IMR-90 (cell line): Measurements from ENCODE around the gene TMEM233. TPM values are rescaled to one million over a fixed set of nuclear protein-coding genes. Genes with fewer than 3 reads are reported as not detected.

Experiments
- ATAC-seq: fragments of 200-7000 bp; cut with Tn5 transposase; 2 replicates; pipeline ENCODE4 v1.9.1; 2020; ENCODE audit warnings: low read depth, mild to moderate bottlenecking, moderate library complexity
- BruUV-seq: library from RNA; stranded (reverse); fragments of 400-500 nt; replicated peaks from 2 replicates; lab custom pipeline; 2021; lab: Mats Ljungman, UMichigan
- CTCF ChIA-PET: fragments of 300-600 bp; formaldehyde crosslinking; extraction: SDS; loops from one replicate; lab custom pipeline; 2021; ENCODE audit warnings: antibody characterized with exemption; lab: Yijun Ruan, JAX
- POLR2A ChIA-PET: fragments of 300-600 bp; sonication (Branson Sonifier 250); formaldehyde crosslinking; loops from one replicate; lab custom pipeline; 2022; ENCODE audit warnings: antibody characterized with exemption; ENCODE audit not compliant: unreplicated experiment; lab: Charles Lee
- DNase-seq: peaks from one replicate; pipeline ENCODE4 v3.0.0; 2013
- H2AFZ ChIP-seq: replicated peaks from 2 replicates; pipeline ENCODE3; 2013; ENCODE audit warnings: low read length, mild to moderate bottlenecking; ENCODE audit not compliant: poor library complexity
- H2AK5ac ChIP-seq: 2 replicates; pipeline ENCODE4 v1.6.1; 2013; ENCODE audit warnings: low read depth, low read length, inconsistent platforms
- H2AK9ac ChIP-seq: replicated peaks from 2 replicates; pipeline ENCODE3; 2013; ENCODE audit warnings: mild to moderate bottlenecking, low read depth, low read length, moderate library complexity; ENCODE audit not compliant: poor library complexity
- H2BK120ac ChIP-seq: 2 replicates; pipeline ENCODE4 v1.6.1; 2013; ENCODE audit warnings: low read depth, low read length, inconsistent platforms
- H2BK15ac ChIP-seq: 3 replicates; pipeline ENCODE4 v1.6.1; 2013; ENCODE audit warnings: low read depth, low read length, inconsistent platforms
- H2BK20ac ChIP-seq: 2 replicates; pipeline ENCODE4 v1.6.1; 2013; ENCODE audit warnings: low read depth, mild to moderate bottlenecking, inconsistent platforms, low read length, moderate library complexity
- H2BK5ac ChIP-seq: 2 replicates; pipeline ENCODE4 v1.6.1; 2013; ENCODE audit warnings: mild to moderate bottlenecking, low read depth, low read length, inconsistent platforms; ENCODE audit not compliant: poor library complexity, severe bottlenecking
- H3K14ac ChIP-seq: replicated peaks from 2 replicates; pipeline ENCODE4 v1.6.1; 2013; ENCODE audit warnings: low read depth, low read length, inconsistent platforms
- H3K18ac ChIP-seq: 2 replicates; pipeline ENCODE4 v1.6.1; 2013; ENCODE audit warnings: low read depth, low read length, control low read depth
- H3K23ac ChIP-seq: 2 replicates; pipeline ENCODE4 v1.6.1; 2013; ENCODE audit warnings: low read depth, low read length, inconsistent platforms
- H3K27ac ChIP-seq: 2 replicates; pipeline ENCODE4 v1.5.1; 2013; ENCODE audit warnings: mild to moderate bottlenecking, control low read depth, low read length; ENCODE audit not compliant: insufficient read depth
- H3K27me3 ChIP-seq: 2 replicates; pipeline ENCODE4 v1.6.1; 2013; ENCODE audit warnings: low read length; ENCODE audit not compliant: control insufficient read depth, insufficient read depth
- H3K36me3 ChIP-seq: 2 replicates; pipeline ENCODE4 v1.6.1; 2013; ENCODE audit warnings: low read length, mixed read lengths; ENCODE audit not compliant: control insufficient read depth, insufficient read depth
- H3K4ac ChIP-seq: 2 replicates; pipeline ENCODE4 v1.6.1; 2013; ENCODE audit warnings: low read depth, low read length, inconsistent platforms
- H3K4me1 ChIP-seq: 2 replicates; pipeline ENCODE4 v1.6.1; 2013; ENCODE audit warnings: low read length, mixed read lengths; ENCODE audit not compliant: control insufficient read depth, insufficient read depth
- H3K4me2 ChIP-seq: 2 replicates; pipeline ENCODE4 v1.6.1; 2013; ENCODE audit warnings: low read depth, mild to moderate bottlenecking, control low read depth, low read length, moderate library complexity
- H3K4me3 ChIP-seq: 2 replicates; pipeline ENCODE4 v1.5.1; 2013; ENCODE audit warnings: low read depth, mild to moderate bottlenecking, control low read depth, low read length, moderate library complexity; ENCODE audit not compliant: insufficient read depth
- H3K56ac ChIP-seq: 2 replicates; pipeline ENCODE4 v1.6.1; 2013; ENCODE audit warnings: low read length, inconsistent platforms; ENCODE audit not compliant: insufficient read depth; ENCODE audit errors: extremely low read depth
- H3K79me1 ChIP-seq, 2 experiments: 2 replicates each; pipeline ENCODE4 v1.6.1; 2013; ENCODE audit warnings: low read length in 2 of 2, inconsistent platforms in 1 of 2, low read depth in 1 of 2
- H3K9ac ChIP-seq: 2 replicates; pipeline ENCODE4 v1.6.1; 2013; ENCODE audit warnings: low read depth, low read length, control low read depth
- H3K9me1 ChIP-seq: 2 replicates; pipeline ENCODE4 v1.6.1; 2013; ENCODE audit warnings: low read length, inconsistent platforms; ENCODE audit not compliant: insufficient read depth
- H3K9me3 ChIP-seq: 2 replicates; pipeline ENCODE4 v1.6.1; 2013; ENCODE audit warnings: low read length; ENCODE audit not compliant: control insufficient read depth, insufficient read depth
- H4K20me1 ChIP-seq: 2 replicates; pipeline ENCODE4 v1.6.1; 2013; ENCODE audit warnings: low read length, inconsistent platforms; ENCODE audit not compliant: insufficient read depth
- H4K5ac ChIP-seq: 2 replicates; pipeline ENCODE4 v1.6.1; 2013; ENCODE audit warnings: mild to moderate bottlenecking, low read depth, low read length, control low read depth
- H4K8ac ChIP-seq, 2 experiments: 2 replicates each; pipeline ENCODE4 v1.6.1; 2013; ENCODE audit warnings: low read depth in 2 of 2, low read length in 2 of 2, control low read depth in 1 of 2, inconsistent platforms in 1 of 2
- H4K91ac ChIP-seq: 2 replicates; pipeline ENCODE4 v1.6.1; 2013; ENCODE audit warnings: low read depth, low read length, inconsistent platforms; ENCODE audit not compliant: insufficient read depth
- BHLHE40 ChIP-seq: fragments of 150-350 bp; IDR thresholded peaks from 2 replicates; pipeline ENCODE4 v1.6.1; 2016; ENCODE audit warnings: mild to moderate bottlenecking, low read depth, low read length
- CEBPB ChIP-seq: IDR thresholded peaks from 2 replicates; pipeline ENCODE4 v1.6.1; 2012; ENCODE audit warnings: low read depth, low read length, improper control_type of control experiment
- CHD1 ChIP-seq: IDR thresholded peaks from 2 replicates; pipeline ENCODE4 v1.6.1; 2012; ENCODE audit warnings: low read depth, low read length, improper control_type of control experiment
- ELK1 ChIP-seq: fragments of 150-350 bp; IDR thresholded peaks from 2 replicates; pipeline ENCODE4 v1.6.1; 2016; ENCODE audit warnings: low read depth, mild to moderate bottlenecking, low read length, moderate library complexity, borderline replicate concordance
- FOS ChIP-seq: fragments of 150-350 bp; IDR thresholded peaks from 2 replicates; pipeline ENCODE4 v1.6.1; 2016; ENCODE audit warnings: low read depth, low read length
- MAFK ChIP-seq: IDR thresholded peaks from 2 replicates; pipeline ENCODE4 v1.6.1; 2012; ENCODE audit warnings: low read depth, low read length, improper control_type of control experiment
- MAZ ChIP-seq: IDR thresholded peaks from 2 replicates; pipeline ENCODE4 v1.6.1; 2012; ENCODE audit warnings: low read depth, mild to moderate bottlenecking, low read length, improper control_type of control experiment, moderate library complexity, borderline replicate concordance
- MXI1 ChIP-seq: IDR thresholded peaks from 2 replicates; pipeline ENCODE4 v1.6.1; 2012; ENCODE audit warnings: low read depth, mild to moderate bottlenecking, low read length, moderate library complexity, borderline replicate concordance
- NFE2L2 ChIP-seq: fragments of 150-350 bp; IDR thresholded peaks from 2 replicates; pipeline ENCODE4 v1.6.1; 2016; ENCODE audit warnings: low read depth, mild to moderate bottlenecking, low read length
- POLR2A ChIP-seq: IDR thresholded peaks from 2 replicates; pipeline ENCODE4 v1.6.1; 2012; ENCODE audit warnings: mild to moderate bottlenecking, low read depth, low read length
- RAD21 ChIP-seq: IDR thresholded peaks from 2 replicates; pipeline ENCODE4 v1.6.1; 2012; ENCODE audit warnings: low read length, improper control_type of control experiment
- RCOR1 ChIP-seq: IDR thresholded peaks from 2 replicates; pipeline ENCODE4 v1.6.1; 2012; ENCODE audit warnings: mild to moderate bottlenecking, low read length, improper control_type of control experiment; ENCODE audit not compliant: insufficient replicate concordance
- RFX5 ChIP-seq: IDR thresholded peaks from 2 replicates; pipeline ENCODE4 v1.8.0; 2012; ENCODE audit warnings: low read depth, mild to moderate bottlenecking, low read length, moderate library complexity
- SMC3 ChIP-seq: fragments of 150-350 bp; IDR thresholded peaks from 2 replicates; pipeline ENCODE4 v1.6.1; 2016; ENCODE audit warnings: low read depth, mild to moderate bottlenecking, antibody characterized with exemption, low read length, moderate library complexity
- USF2 ChIP-seq: fragments of 150-350 bp; IDR thresholded peaks from 2 replicates; pipeline ENCODE4 v1.6.1; 2017; ENCODE audit warnings: mild to moderate bottlenecking, antibody characterized with exemption, low read length, low read depth
- WGBS, 2 experiments: methylation state at CpG; one replicate each; pipeline versions ENCODE4 v1.1.5 to v1.1.7; 2013; ENCODE audit warnings: missing lambda C conversion rate in 2 of 2; ENCODE audit not compliant: insufficient read length in 1 of 2; ENCODE audit errors: extremely low coverage in 2 of 2; 5-methylcytosine and 5-hydroxymethylcytosine counted together
- dilution Hi-C: fragments of 300-500 bp; cut with HindIII; formaldehyde crosslinking; loops from one replicate; pipeline ENCODE4 v1.14.3; 2018; ENCODE audit warnings: low sequenced_read_pairs; ENCODE audit not compliant: unreplicated experiment
- in situ Hi-C: fragments of 300-500 bp; cut with MboI; formaldehyde crosslinking; loops from 3 replicates; pipeline ENCODE4 v1.14.3; 2019; ENCODE audit warnings: low sequenced_read_pairs, inconsistent platforms, mixed read lengths
- intact Hi-C: fragments of 100-400 bp; cut with micrococcal nuclease; formaldehyde crosslinking; loops from 2 replicates; pipeline ENCODE4 v1.10.0; 2022
- polyA plus RNA-seq, 3 experiments: library from polyadenylated mRNA; depleted of rRNA; stranded (reverse); fragments of >200 nt; gene quantifications; 2 replicates each; pipeline ENCODE4 v1.2.3, GENCODE V29; 2012; ENCODE audit warnings: low replicate concordance in 1 of 3
- total RNA-seq: library from RNA; depleted of rRNA; stranded (reverse); fragments of >200 nt; gene quantifications from 2 replicates; pipeline ENCODE4 v1.2.3, GENCODE V29; 2012
- TF ChIP-seq, protein P1 (sequence below): conservative IDR thresholded peaks from 2 replicates; pipeline ENCODE4 v1.5.1; 2012; ENCODE audit warnings: mild to moderate bottlenecking, low read depth, low read length, improper control_type of control experiment

TMEM233 gene
- total and polyA plus RNA-seq, 2 of the 4 experiments (the other 2 are of a cell fraction), result not detected

- POLR2A ChIA-PET, result no interaction called here
- Histone ChIP-seq H3K23ac (no peak overlapping the region), H3K36me3 (no peaks in the 10 kb centered on the region), H2BK5ac (no peak overlapping the region), H3K4me2 (no peak overlapping the region), H3K4ac (no peak overlapping the region), H3K9me1 (no peaks in the 10 kb centered on the region), H3K79me1 (no peaks in the 10 kb centered on the region), H2AFZ (no peak overlapping the region), H3K56ac (no peak overlapping the region), H3K18ac (no peak overlapping the region), H3K9me3 (no peaks in the 10 kb centered on the region), H3K4me3 (no peak overlapping the region), H4K5ac (no peak overlapping the region), H3K27ac (no peak overlapping the region), H2BK15ac (no peak overlapping the region), H2AK9ac (no peak overlapping the region), H2AK5ac (no peak overlapping the region), H4K8ac (no peak overlapping the region), H3K27me3 (no peaks in the 10 kb centered on the region), H4K20me1 (no peaks in the 10 kb centered on the region), H4K91ac (no peak overlapping the region), H2BK20ac (no peak overlapping the region), H3K9ac (no peak overlapping the region), H3K14ac (no peak overlapping the region), H3K4me1 (no peaks in the 10 kb centered on the region), H2BK120ac (no peak overlapping the region)
- intact Hi-C loops (no loop called here), in situ Hi-C loops (no loop called here), dilution Hi-C loops (no loop called here)
- BruUV-seq, result no TSS peak
- no peak for TF ChIP-seq POLR2A
- TF ChIP-seq NFE2L2, result no peak
- TF ChIP-seq BHLHE40, result no peak
- no peak for TF ChIP-seq MAZ
- TF ChIP-seq RFX5, result no peak
- TF ChIP-seq RAD21, result no peak
- no peak for TF ChIP-seq ELK1
- no peak for TF ChIP-seq MAFK
- no peak for TF ChIP-seq USF2
- TF ChIP-seq, protein P1, sequence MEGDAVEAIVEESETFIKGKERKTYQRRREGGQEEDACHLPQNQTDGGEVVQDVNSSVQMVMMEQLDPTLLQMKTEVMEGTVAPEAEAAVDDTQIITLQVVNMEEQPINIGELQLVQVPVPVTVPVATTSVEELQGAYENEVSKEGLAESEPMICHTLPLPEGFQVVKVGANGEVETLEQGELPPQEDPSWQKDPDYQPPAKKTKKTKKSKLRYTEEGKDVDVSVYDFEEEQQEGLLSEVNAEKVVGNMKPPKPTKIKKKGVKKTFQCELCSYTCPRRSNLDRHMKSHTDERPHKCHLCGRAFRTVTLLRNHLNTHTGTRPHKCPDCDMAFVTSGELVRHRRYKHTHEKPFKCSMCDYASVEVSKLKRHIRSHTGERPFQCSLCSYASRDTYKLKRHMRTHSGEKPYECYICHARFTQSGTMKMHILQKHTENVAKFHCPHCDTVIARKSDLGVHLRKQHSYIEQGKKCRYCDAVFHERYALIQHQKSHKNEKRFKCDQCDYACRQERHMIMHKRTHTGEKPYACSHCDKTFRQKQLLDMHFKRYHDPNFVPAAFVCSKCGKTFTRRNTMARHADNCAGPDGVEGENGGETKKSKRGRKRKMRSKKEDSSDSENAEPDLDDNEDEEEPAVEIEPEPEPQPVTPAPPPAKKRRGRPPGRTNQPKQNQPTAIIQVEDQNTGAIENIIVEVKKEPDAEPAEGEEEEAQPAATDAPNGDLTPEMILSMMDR, result no peak
- no peak for TF ChIP-seq RCOR1
- no peak for TF ChIP-seq SMC3
- TF ChIP-seq CHD1, result no peak
- no peak for TF ChIP-seq CEBPB
- no peak for TF ChIP-seq FOS
- TF ChIP-seq MXI1, result no peak
- CTCF ChIA-PET, result no interaction called here
- DNase-seq (no peak), ATAC-seq (no peak)
- WGBS, 2 experiments, result no CpG with 5 or more reads among the region's 1 CpG
Measured at GRCh38 chr12:119630962-119631550, 37.5 kb downstream of the TMEM233 start.
